Endothelial cell of umbilical vein (primary cell): ENCODE results near the gene TMEM220. TPM values are rescaled to one million over a fixed set of nuclear protein-coding genes. Genes with fewer than 3 reads are reported as not detected.
A peak's percentile ranks its signal among the peaks of the same experiment; 100 is the strongest.

ENCODE experiments used
- Bru-seq: library from RNA; stranded (reverse); fragments of 400-500 nt; gene quantifications from one replicate; lab custom pipeline; 2021; lab: Mats Ljungman, UMichigan
- BruChase-seq, 2 experiments: library from RNA; stranded (reverse); fragments of 400-500 nt; gene quantifications; one replicate each; lab custom pipeline; 2021; lab: Mats Ljungman, UMichigan
- BruUV-seq: library from RNA; stranded (reverse); fragments of 400-500 nt; replicated peaks from 2 replicates; lab custom pipeline; 2021; lab: Mats Ljungman, UMichigan
- CTCF ChIA-PET: fragments of 300-600, 350-600 bp; sonication (Branson Sonifier 250); formaldehyde crosslinking; loops from one replicate; lab custom pipeline; 2021; ENCODE audit warnings: antibody characterized with exemption, inconsistent platforms; lab: Charles Lee
- POLR2A ChIA-PET: fragments of 300-600, 350-600 bp; sonication (Branson Sonifier 250); formaldehyde crosslinking; loops from one replicate; lab custom pipeline; 2021; ENCODE audit warnings: antibody characterized with exemption, inconsistent platforms; lab: Charles Lee
- DNase-seq: peaks from one replicate; pipeline ENCODE4 v3.0.0-alpha.2; 2011; ENCODE audit warnings: low read depth, low spot score
- FAIRE-seq: peaks from 2 replicates; lab custom pipeline; 2011; peaks lifted over from hg19 to GRCh38; lab: Jason Lieb, UNC
- H2AFZ ChIP-seq: 2 replicates; pipeline ENCODE4 v1.6.0; 2012; ENCODE audit warnings: low read depth, low read length, control low read depth, inconsistent platforms
- H3K27ac ChIP-seq: 2 replicates; pipeline ENCODE4 v1.5.1; 2011; ENCODE audit warnings: low read depth, mild to moderate bottlenecking, control low read depth, low read length, moderate library complexity; ENCODE audit not compliant: insufficient read depth
- H3K27me3 ChIP-seq, 2 experiments: 2 replicates each; pipeline versions ENCODE4 v1.6.0 to v1.6.1; 2011; ENCODE audit warnings: low read length in 2 of 2, mixed read lengths in 1 of 2; ENCODE audit not compliant: control insufficient read depth in 2 of 2, insufficient read depth in 2 of 2
- H3K36me3 ChIP-seq, 2 experiments: 2 replicates in 1 of 2; 3 replicates in 1 of 2; pipeline ENCODE4 v1.5.1; 2011; ENCODE audit warnings: low read length in 2 of 2, mild to moderate bottlenecking in 1 of 2, moderate library complexity in 1 of 2; ENCODE audit not compliant: control insufficient read depth in 2 of 2, insufficient read depth in 2 of 2; ENCODE audit errors: extremely low read depth in 1 of 2
- H3K4me1 ChIP-seq: 3 replicates; pipeline ENCODE4 v1.5.1; 2011; ENCODE audit warnings: mild to moderate bottlenecking, low read length; ENCODE audit not compliant: control insufficient read depth, insufficient read depth; ENCODE audit errors: extremely low read depth
- H3K4me2 ChIP-seq: 2 replicates; pipeline ENCODE4 v1.6.1; 2011; ENCODE audit warnings: low read length, control low read depth, mixed read lengths; ENCODE audit not compliant: insufficient read depth
- H3K4me3 ChIP-seq, 3 experiments: fragments of 200-600 bp in 1 of 3; sonication (generic), shearing (Covaris generic) in 1 of 3; replicated peaks in 1 of 3; 2 replicates each; pipeline ENCODE4 v1.5.1; 2011 to 2016; ENCODE audit warnings: control low read depth in 3 of 3, low read length in 3 of 3, mild to moderate bottlenecking in 2 of 3, inconsistent platforms in 1 of 3, low read depth in 1 of 3, moderate library complexity in 1 of 3; ENCODE audit not compliant: insufficient read depth in 1 of 3
- H3K79me2 ChIP-seq: 2 replicates; pipeline ENCODE4 v1.6.0; 2012; ENCODE audit warnings: low read length, inconsistent platforms; ENCODE audit not compliant: control insufficient read depth, insufficient read depth
- H3K9ac ChIP-seq: replicated peaks from 2 replicates; pipeline ENCODE3; 2011; ENCODE audit warnings: low read length, control low read depth; ENCODE audit not compliant: insufficient read depth; ENCODE audit errors: extremely low read depth
- H3K9me1 ChIP-seq: replicated peaks from 3 replicates; pipeline ENCODE4 v1.6.0; 2011; ENCODE audit warnings: mild to moderate bottlenecking, low read length; ENCODE audit not compliant: control insufficient read depth, insufficient read depth; ENCODE audit errors: extremely low read depth
- H3K9me3 ChIP-seq: replicated peaks from 2 replicates; pipeline ENCODE4 v1.5.1; 2012; ENCODE audit warnings: low read length, inconsistent platforms; ENCODE audit not compliant: control insufficient read depth, insufficient read depth
- H4K20me1 ChIP-seq: replicated peaks from 2 replicates; pipeline ENCODE3; 2011; ENCODE audit warnings: mild to moderate bottlenecking, low read length; ENCODE audit not compliant: control insufficient read depth, insufficient read depth; ENCODE audit errors: extremely low read depth
- GATA2 ChIP-seq: IDR thresholded peaks from 2 replicates; pipeline ENCODE4 v1.7.0; 2011; ENCODE audit warnings: low read depth, mild to moderate bottlenecking, moderate library complexity, mixed read lengths, low read length; ENCODE audit not compliant: insufficient read length, insufficient read depth
- POLR2A ChIP-seq: IDR thresholded peaks from 2 replicates; pipeline ENCODE4 v1.6.1; 2012; ENCODE audit warnings: low read depth, mild to moderate bottlenecking, control low read depth, low read length
- POLR2AphosphoS5 ChIP-seq: IDR thresholded peaks from 2 replicates; pipeline ENCODE4 v1.6.1; 2012; ENCODE audit warnings: low read depth, mild to moderate bottlenecking, control low read depth, low read length, moderate library complexity; ENCODE audit not compliant: insufficient read depth
- dilution Hi-C: fragments of 300-500 bp; cut with MboI; formaldehyde crosslinking; loops from one replicate; pipeline ENCODE4 v1.15.0; 2019; ENCODE audit warnings: low sequenced_read_pairs; ENCODE audit not compliant: extremely low pct_ligation_motif_present
- intact Hi-C: fragments of 100-400 bp; cut with micrococcal nuclease; formaldehyde crosslinking; loops from one replicate; pipeline ENCODE4 v1.10.0; 2022
- long read RNA-seq: library from polyadenylated mRNA; stranded (forward); transcript quantifications from one replicate; pipeline ENCODE4 v2.0.0, GENCODE V29; 2021
- polyA minus RNA-seq, 3 experiments: library from RNA; depleted of rRNA, polyadenylated mRNA; stranded (reverse); fragments of >200 nt; gene quantifications; 1 replicate in 1 of 3; 2 replicates in 2 of 3; pipeline ENCODE4 v1.2.3, GENCODE V29; 2011
- polyA plus RNA-seq, 4 experiments: library from polyadenylated mRNA; depleted of rRNA in 3 of 4; stranded (reverse) in 3 of 4; unstranded in 1 of 4; fragments of >200 nt; gene quantifications; 2 replicates each; pipeline versions ENCODE4 v1.2.1 to v1.2.3, GENCODE V29; 2011 to 2012; ENCODE audit warnings: missing spikeins in 1 of 4
- total RNA-seq: library from RNA; stranded (reverse); gene quantifications from 2 replicates; pipeline ENCODE4 v1.2.3, GENCODE V29; 2021
- TF ChIP-seq, protein P1 (sequence below): IDR thresholded peaks from 2 replicates; pipeline ENCODE4 v1.6.1; 2011; ENCODE audit not compliant: insufficient read depth, insufficient read length

TMEM220 gene
- total RNA-seq (10.4 and 11.2 TPM in 2 replicates), polyA plus RNA-seq (2.1 and 3.6 TPM in 2 replicates), polyA minus RNA-seq (1.2 and 1.3 TPM in 2 replicates), Bru-seq, nascent RNA (percentile 68 among the genes with signal in this experiment), BruChase-seq, experiment 1, labeled RNA remaining after a 6-hour chase (percentile 41 among the genes with signal in this experiment), BruChase-seq, experiment 2, labeled RNA remaining after a 2-hour chase (percentile 44 among the genes with signal in this experiment)
- 1.4 and 1.6 TPM in 2 replicates for polyA plus RNA-seq (2011; cell fraction: cytosol; rRNA removed)
- polyA plus RNA-seq (2011; cell fraction: nucleus; rRNA removed), result 2.0 and 3.4 TPM in 2 replicates
- 5.0 and 8.0 TPM in 2 replicates for polyA plus RNA-seq (2012)
- not detected for polyA minus RNA-seq (2011; cell fraction: cytosol; rRNA and poly(A)+ RNA removed)
- polyA minus RNA-seq (2011; cell fraction: nucleus; rRNA and poly(A)+ RNA removed), result 0.96 and 1.3 TPM in 2 replicates
- long read RNA-seq, transcript TMEM220-201 (6 exons, 3,106 nt), result major isoform, 18 of 23 reads
- long read RNA-seq, partial matches to known transcripts, result 0 of 23 reads
- long read RNA-seq, other reads (novel, unspliced or antisense), result 3 of 23 reads

DNA sequence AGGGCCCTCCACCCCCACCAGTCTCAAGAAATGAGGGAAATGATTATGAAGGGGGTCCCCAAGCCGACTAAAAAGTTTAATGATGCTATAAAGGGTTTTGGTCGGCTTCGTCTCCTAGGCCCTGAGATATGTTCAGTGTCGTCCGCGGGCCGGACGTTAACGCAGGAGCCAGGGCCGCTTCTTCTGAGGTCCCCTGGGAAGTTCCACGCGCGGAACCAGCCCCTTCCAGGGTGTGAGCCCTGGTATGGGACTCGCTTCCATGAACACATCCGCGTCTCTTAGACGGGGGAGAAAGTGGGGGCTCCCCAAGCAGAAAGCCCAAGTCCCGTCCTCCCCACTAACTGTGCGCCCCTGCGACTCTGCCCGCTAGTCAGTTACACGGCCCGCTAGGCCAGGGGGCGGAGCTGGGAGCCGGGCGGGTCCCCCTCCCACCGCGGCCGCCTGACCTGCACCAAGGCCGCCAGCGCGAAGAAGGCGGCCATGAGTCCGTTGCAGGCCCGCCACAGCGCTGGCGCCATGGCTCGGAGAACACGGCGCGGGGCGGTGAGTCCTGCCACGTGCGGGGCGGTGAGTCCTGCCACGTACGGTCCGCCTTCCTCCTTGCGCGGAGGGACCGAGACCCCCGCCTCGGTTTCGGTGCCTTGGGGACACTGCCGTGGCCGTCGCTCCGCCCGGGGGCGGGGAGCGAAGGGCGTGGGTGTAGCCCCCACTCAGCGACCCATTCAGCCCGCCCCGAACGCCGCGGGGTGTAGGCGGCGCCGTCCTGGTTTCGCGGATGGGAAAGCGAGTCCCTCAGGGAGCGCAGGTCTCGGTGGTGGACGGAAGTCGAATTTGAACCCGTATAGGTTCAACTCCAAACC is at the start of gene TMEM220:
Gene TMEM220 (minus strand): TSS at position 690 of the 860 bp plus-strand sequence. CDS start 172 bp downstream, at position 518.
- Histone ChIP-seq H3K27ac (peak within 1 kb of the TSS; percentile 59), H3K4me2 (peak within 1 kb of the TSS; percentile 69), H3K9me1 (no peaks in the 10 kb centered on the region), H3K36me3 (no peaks in the 10 kb centered on the region), H3K9me3 (no peaks in the 10 kb centered on the region), H2AFZ (peak within 1 kb of the TSS; percentile 98), H3K4me3 (peak within 1 kb of the TSS; percentile 63 to 74 (median 68)), H3K27me3 (peaks cover 0 to 1% of the 10 kb centered on the region in 2 experiments), H4K20me1 (no peaks in the 10 kb centered on the region), H3K4me1 (peaks cover 6% of the 10 kb centered on the region), H3K9ac (peak within 1 kb of the TSS; percentile 80), H3K79me2 (no peaks in the 10 kb centered on the region)
- TF ChIP-seq POLR2A (no peak), GATA2 (no peak), POLR2AphosphoS5 (peak; percentile 47)
- TF ChIP-seq, protein P1, sequence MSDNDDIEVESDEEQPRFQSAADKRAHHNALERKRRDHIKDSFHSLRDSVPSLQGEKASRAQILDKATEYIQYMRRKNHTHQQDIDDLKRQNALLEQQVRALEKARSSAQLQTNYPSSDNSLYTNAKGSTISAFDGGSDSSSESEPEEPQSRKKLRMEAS, result peak; percentile 34
- CTCF ChIA-PET, result interaction anchor here (1.1 to 1.7 kb wide), 5 partner anchors 11 to 1268 kb away, joined by 3 to 7 read pairs (median 3); partner anchors contain the start of gene ZNF18
- POLR2A ChIA-PET, result no interaction called here
- FAIRE-seq (peak; percentile 68), DNase-seq (peak; percentile 80)
- dilution Hi-C loops, result no loop called here
- intact Hi-C loops, result loop anchor here (1.0 to 10.0 kb wide), 2 partner anchors 32 to 1255 kb away; partner anchors contain the start of genes ADPRM and SCO1
- BruUV-seq, result TSS peak; percentile 70
